SU-DHL-6 (cell line): ENCODE data around the gene FKBP10.

ENCODE experiments used
- H2AFZ ChIP-seq: fragments of 200-600 bp; sonication (generic); 2 replicates; pipeline ENCODE4 v1.6.1; 2014; ENCODE audit warnings: low read depth, mild to moderate bottlenecking, moderate library complexity, mixed read lengths, antibody characterized with exemption, low read length; ENCODE audit not compliant: severe bottlenecking
- H3F3A ChIP-seq: fragments of 200-600 bp; shearing (Covaris generic); 2 replicates; pipeline ENCODE4 v1.6.0; 2016; ENCODE audit warnings: antibody characterized with exemption, mild to moderate bottlenecking; ENCODE audit not compliant: insufficient read depth
- H3K27ac ChIP-seq: fragments of 200-600 bp; sonication (generic); 2 replicates; pipeline ENCODE4 v1.5.1; 2016; ENCODE audit warnings: low read depth, mild to moderate bottlenecking, low read length, moderate library complexity, mixed read lengths
- H3K27me3 ChIP-seq: fragments of 200-600 bp; sonication (generic), shearing (Covaris generic); 2 replicates; pipeline ENCODE4 v1.6.0; 2014; ENCODE audit warnings: mild to moderate bottlenecking, low read length
- H3K36me3 ChIP-seq: fragments of 200-600 bp; sonication (generic); 2 replicates; pipeline ENCODE4 v1.6.1; 2014; ENCODE audit warnings: mild to moderate bottlenecking, low read length, mixed read lengths
- H3K4me2 ChIP-seq: fragments of 300-600, 200-600 bp; shearing (Covaris generic), sonication (generic); 2 replicates; pipeline ENCODE4 v1.6.0; 2014; ENCODE audit warnings: low read length, low read depth, mild to moderate bottlenecking; ENCODE audit not compliant: poor library complexity, severe bottlenecking
- H3K4me3 ChIP-seq: fragments of 200-600 bp; sonication (generic); 2 replicates; pipeline ENCODE4 v1.5.1; 2014; ENCODE audit warnings: antibody characterized with exemption, low read length, mild to moderate bottlenecking, mixed read lengths; ENCODE audit not compliant: insufficient read depth, poor library complexity, severe bottlenecking
- H3K79me2 ChIP-seq: fragments of 200-600 bp; sonication (generic); 2 replicates; pipeline ENCODE4 v1.6.1; 2014; ENCODE audit warnings: mild to moderate bottlenecking, low read length, moderate library complexity; ENCODE audit not compliant: insufficient read depth
- H3K9ac ChIP-seq: fragments of 200-600 bp; sonication (generic); 2 replicates; pipeline ENCODE4 v1.7.0; 2014; ENCODE audit warnings: mild to moderate bottlenecking, low read length
- H3K9me2 ChIP-seq: fragments of 200-600 bp; sonication (generic); replicated peaks from 2 replicates; pipeline ENCODE4 v1.6.1; 2014; ENCODE audit warnings: low read length; ENCODE audit not compliant: insufficient read depth
- H3K9me3 ChIP-seq: fragments of 200-600 bp; sonication (generic); 2 replicates; pipeline ENCODE4 v1.6.1; 2014; ENCODE audit warnings: low read length, mixed read lengths; ENCODE audit not compliant: insufficient read depth
- H4K20me1 ChIP-seq: fragments of 200-600 bp; sonication (generic); 2 replicates; pipeline ENCODE4 v1.6.1; 2014; ENCODE audit warnings: low read depth, mild to moderate bottlenecking, antibody characterized with exemption, low read length, moderate library complexity, mixed read lengths
- CTCF ChIP-seq: fragments of 200-600 bp; sonication (generic); IDR thresholded peaks from one replicate; pipeline ENCODE4 v1.5.1; 2017; ENCODE audit warnings: antibody characterized with exemption, mild to moderate bottlenecking, low read length, moderate library complexity; ENCODE audit not compliant: insufficient read depth, poor library complexity, severe bottlenecking
- EZH2phosphoT487 ChIP-seq: fragments of 200-600 bp; sonication (generic), shearing (Covaris generic); conservative IDR thresholded peaks from 2 replicates; pipeline ENCODE4 v1.6.1; 2018; ENCODE audit warnings: mild to moderate bottlenecking, antibody characterized with exemption, low read length, moderate library complexity, mixed read lengths

The FKBP10 gene

GRCh38 chr17:41870627-41871026 is 57.8 kb downstream of the FKBP10 start:
- no peaks in the 10 kb centered on the region for H3K9me3 ChIP-seq
- no peak overlapping the region for H3K4me3 ChIP-seq
- peaks cover 13% of the 10 kb centered on the region; the same call in 1 of the 2 replicates for H3K36me3 ChIP-seq
- H3K4me2 ChIP-seq, result no peak overlapping the region
- no peak overlapping the region for H3K9ac ChIP-seq
- H4K20me1 ChIP-seq, result no peaks in the 10 kb centered on the region
- H3K9me2 ChIP-seq, result no peaks in the 10 kb centered on the region
- H3K79me2 ChIP-seq, result no peaks in the 10 kb centered on the region
- H2AFZ ChIP-seq, result no peak overlapping the region
- H3F3A ChIP-seq, result peaks cover 21% of the 10 kb centered on the region
- H3K27ac ChIP-seq, result no peak overlapping the region
- H3K27me3 ChIP-seq, result no peaks in the 10 kb centered on the region
- no peak for TF ChIP-seq CTCF
- no peak for TF ChIP-seq EZH2phosphoT487

DNA sequence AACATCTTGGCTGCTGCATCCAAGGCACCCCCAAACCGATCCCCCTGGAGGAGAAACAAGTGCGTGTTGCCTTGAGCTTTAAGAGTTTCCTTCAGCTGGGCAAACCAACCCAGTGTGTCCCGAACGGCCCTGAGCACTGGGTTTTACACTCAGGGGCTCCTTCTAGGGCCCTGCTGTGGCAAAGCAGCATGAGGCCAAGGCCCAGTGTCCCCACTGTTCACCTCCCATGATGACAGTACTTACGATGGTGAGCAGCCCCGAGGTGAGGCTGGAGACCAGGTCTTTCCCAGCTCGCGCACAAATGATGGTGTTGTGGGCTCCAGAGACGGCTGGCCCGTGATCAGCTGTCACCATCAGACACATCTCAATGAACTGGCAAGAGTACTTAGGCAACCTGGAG is 59.0 kb downstream of the FKBP10 start:
- no peak for TF ChIP-seq CTCF
- no peak for TF ChIP-seq EZH2phosphoT487
- H3K27me3 ChIP-seq, result no peaks in the 10 kb centered on the region
- H3F3A ChIP-seq, result peaks cover 19% of the 10 kb centered on the region

More for the DNA sequence above, 59.0 kb downstream of the FKBP10 start:
- peaks cover 14% of the 10 kb centered on the region; the same call in 1 of the 2 replicates for H3K36me3 ChIP-seq
- no peaks in the 10 kb centered on the region for H4K20me1 ChIP-seq
- no peaks in the 10 kb centered on the region for H3K79me2 ChIP-seq
- H3K9ac ChIP-seq, result no peak overlapping the region
- no peak overlapping the region for H3K4me2 ChIP-seq
- no peaks in the 10 kb centered on the region for H3K9me2 ChIP-seq
- no peak overlapping the region for H3K27ac ChIP-seq
- H3K4me3 ChIP-seq, result no peak overlapping the region
- H2AFZ ChIP-seq, result no peak overlapping the region
- H3K9me3 ChIP-seq, result no peaks in the 10 kb centered on the region
